HepG2 (cell line): ENCODE data around the gene SLC35E4. TPM values are rescaled to one million over a fixed set of nuclear protein-coding genes. Genes with fewer than 3 reads are reported as not detected.

Experiments
- NR2C2 ChIP-seq: sonication (generic); formaldehyde crosslinking; IDR thresholded peaks from 2 replicates; pipeline ENCODE4 v1.4.0; 2020; ENCODE audit warnings: missing genetic modification reagents, mild to moderate bottlenecking, moderate library complexity, borderline replicate concordance
- PBX3 ChIP-seq: sonication (generic); formaldehyde crosslinking; IDR thresholded peaks from 2 replicates; pipeline ENCODE4 v1.8.1; 2023; ENCODE audit warnings: missing genetic modification reagents, inconsistent platforms, borderline replicate concordance
- RELA ChIP-seq: sonication (generic); formaldehyde crosslinking; IDR thresholded peaks from 2 replicates; pipeline ENCODE4 v1.4.0; 2020; ENCODE audit warnings: missing genetic modification reagents
- RERE ChIP-seq: IDR thresholded peaks from 2 replicates; pipeline ENCODE4 v1.6.1; 2016; ENCODE audit warnings: low read depth, missing genetic modification reagents, missing compliant biosample characterization
- TBX2 ChIP-seq: sonication (generic); formaldehyde crosslinking; IDR thresholded peaks from 2 replicates; pipeline ENCODE4 v1.5.0; 2020; ENCODE audit warnings: missing genetic modification reagents, mild to moderate bottlenecking, borderline replicate concordance
- XRCC5 ChIP-seq: fragments of 200-400 bp; formaldehyde crosslinking; optimal IDR thresholded peaks from 2 replicates; pipeline ENCODE3; 2017; ENCODE audit warnings: mild to moderate bottlenecking, low read length
- ZNF556 ChIP-seq: sonication (generic); formaldehyde crosslinking; IDR thresholded peaks from 2 replicates; pipeline ENCODE4 v1.4.0; 2020; ENCODE audit warnings: mild to moderate bottlenecking, missing genetic modification reagents, borderline replicate concordance
- ZNF562 ChIP-seq: sonication (generic); formaldehyde crosslinking; IDR thresholded peaks from 2 replicates; pipeline ENCODE4 v1.8.0; 2022; ENCODE audit warnings: missing genetic modification reagents, borderline replicate concordance
- ZNF614 ChIP-seq: IDR thresholded peaks from 2 replicates; pipeline ENCODE4 v1.6.1; 2018; ENCODE audit warnings: missing biosample characterization, missing genetic modification reagents, inconsistent platforms, borderline replicate concordance
- ZNF709 ChIP-seq: sonication (generic); formaldehyde crosslinking; IDR thresholded peaks from 2 replicates; pipeline ENCODE4 v1.5.0; 2020; ENCODE audit warnings: mild to moderate bottlenecking, missing genetic modification reagents
- polyA plus RNA-seq, 8 experiments: library from polyadenylated mRNA; depleted of rRNA in 3 of 8; stranded (reverse) in 7 of 8; unstranded in 1 of 8; fragments of >200 nt; fragmentation: Illumina TruSeq in 4 of 8; extraction: Trizol in 4 of 8; gene quantifications; 2 replicates each; pipeline versions ENCODE4 v1.2.1 to v1.2.3, GENCODE V29; 2011 to 2016; ENCODE audit warnings: low read depth in 4 of 8, missing spikeins in 1 of 8, mixed read lengths in 1 of 8; ENCODE audit not compliant: insufficient read depth in 1 of 8
- total RNA-seq, 5 experiments: library from RNA; depleted of rRNA; stranded (reverse); fragments of >200 nt; fragmentation: Illumina TruSeq; extraction: Trizol; gene quantifications; 2 replicates each; pipeline ENCODE4 v1.2.3, GENCODE V29; 2016; ENCODE audit warnings: low read depth in 1 of 5

SLC35E4 gene
- total and polyA plus RNA-seq, 2 of the 13 experiments (the other 11 are each of a cell fraction or from before 2014, with no cell fraction given), result 0.07 to 0.15 TPM

- TF ChIP-seq PBX3 (CRISPR knock-in tag) (no peak), XRCC5 (no peak), RELA (CRISPR knock-in tag) (no peak), ZNF562 (CRISPR knock-in tag) (no peak), TBX2 (CRISPR knock-in tag) (no peak), ZNF556 (CRISPR knock-in tag) (no peak), NR2C2 (CRISPR knock-in tag) (no peak), ZNF614 (CRISPR knock-in tag) (no peak), ZNF709 (no peak), RERE (no peak)
- TF ChIP-seq, all 625 proteins: peak for 0
Observed at GRCh38 chr22:30614268-30614667, 21.3 kb upstream of the SLC35E4 start (continued).
